ENCODE data around the gene NAPEPLD. TPM values are rescaled to one million over a fixed set of nuclear protein-coding genes. Genes with fewer than 3 reads are reported as not detected.

Gene NAPEPLD
- total RNA-seq, 2 experiments from 2014 or later, result 13.5 to 15.4 TPM

GRCh38 chr7:103077318-103077717 is 71.6 kb downstream of the NAPEPLD start:
- Histone ChIP-seq H3K79me2 (ENCODE audit: insufficient read depth, low read depth, low read length) (peaks cover 25% of the 10 kb centered on the region), H3K4me2 (ENCODE audit: low read length) (peak overlapping the region; percentile 12; the same call in 1 of the 2 replicates), H2AFZ (ENCODE audit: low read length) (no peak overlapping the region), H3K4me1 (ENCODE audit: insufficient read depth, low read length, poor library complexity, severe bottlenecking) (peaks cover 13% of the 10 kb centered on the region), H3K4me3 (ENCODE audit: low read depth, low read length, poor library complexity, severe bottlenecking) (no peak overlapping the region), H3K9me3 (ENCODE audit: low read length) (no peaks in the 10 kb centered on the region), H3K9me2 (ENCODE audit: insufficient read depth, low read length) (no peaks in the 10 kb centered on the region), H4K20me1 (ENCODE audit: insufficient read depth, low read length) (no peaks in the 10 kb centered on the region), H3K36me3 (ENCODE audit: insufficient read depth, low read length) (peaks cover 10% of the 10 kb centered on the region; the same call in 1 of the 2 replicates), H3K27ac (ENCODE audit: low read depth, low read length, poor library complexity, severe bottlenecking) (no peak overlapping the region)
- intact Hi-C loops (cut with micrococcal nuclease; ENCODE audit: unreplicated experiment), result no loop called here
- DNase-seq (ENCODE audit: low spot score), result no peak
- TF ChIP-seq CTCF (conservative IDR thresholded peaks at IDR 0.05; ENCODE audit: low read length) (no peak), EZH2phosphoT487 (IDR thresholded peaks at IDR 0.05; ENCODE audit: borderline replicate concordance, low read depth, low read length) (no peak)
- POLR2A ChIA-PET, result no interaction called here
- no TSS peak for BruUV-seq (replicated peaks)
- CTCF ChIA-PET (ENCODE audit: unreplicated experiment), result no interaction called here

GRCh38 chr7:103076764-103077163 is 72.1 kb downstream of the NAPEPLD start:
- Histone ChIP-seq H3K4me3 (ENCODE audit: low read depth, low read length, poor library complexity, severe bottlenecking) (no peak overlapping the region), H2AFZ (ENCODE audit: low read length) (no peak overlapping the region), H3K4me1 (ENCODE audit: insufficient read depth, low read length, poor library complexity, severe bottlenecking) (peaks cover 13% of the 10 kb centered on the region), H3K36me3 (ENCODE audit: insufficient read depth, low read length) (peaks cover 10% of the 10 kb centered on the region; the same call in 1 of the 2 replicates), H3K4me2 (ENCODE audit: low read length) (0 out of 2 replicates have a peak overlapping the region, but pooled peaks have one; percentile 12), H4K20me1 (ENCODE audit: insufficient read depth, low read length) (no peaks in the 10 kb centered on the region), H3K79me2 (ENCODE audit: insufficient read depth, low read depth, low read length) (peaks cover 24% of the 10 kb centered on the region), H3K27ac (ENCODE audit: low read depth, low read length, poor library complexity, severe bottlenecking) (no peak overlapping the region), H3K9me3 (ENCODE audit: low read length) (no peaks in the 10 kb centered on the region), H3K9me2 (ENCODE audit: insufficient read depth, low read length) (no peaks in the 10 kb centered on the region)
- DNase-seq (ENCODE audit: low spot score), result no peak
- POLR2A ChIA-PET, result interaction anchor here (1.3 kb wide), 1 partner anchor 41 kb away, joined by 3 read pairs; no protein-coding TSS in a partner anchor
- intact Hi-C loops (cut with micrococcal nuclease; ENCODE audit: unreplicated experiment), result no loop called here
- TF ChIP-seq EZH2phosphoT487 (IDR thresholded peaks at IDR 0.05; ENCODE audit: borderline replicate concordance, low read depth, low read length), result no peak
- no peak for TF ChIP-seq CTCF (conservative IDR thresholded peaks at IDR 0.05; ENCODE audit: low read length)
- CTCF ChIA-PET (ENCODE audit: unreplicated experiment), result no interaction called here
- no TSS peak for BruUV-seq (replicated peaks)

DNA sequence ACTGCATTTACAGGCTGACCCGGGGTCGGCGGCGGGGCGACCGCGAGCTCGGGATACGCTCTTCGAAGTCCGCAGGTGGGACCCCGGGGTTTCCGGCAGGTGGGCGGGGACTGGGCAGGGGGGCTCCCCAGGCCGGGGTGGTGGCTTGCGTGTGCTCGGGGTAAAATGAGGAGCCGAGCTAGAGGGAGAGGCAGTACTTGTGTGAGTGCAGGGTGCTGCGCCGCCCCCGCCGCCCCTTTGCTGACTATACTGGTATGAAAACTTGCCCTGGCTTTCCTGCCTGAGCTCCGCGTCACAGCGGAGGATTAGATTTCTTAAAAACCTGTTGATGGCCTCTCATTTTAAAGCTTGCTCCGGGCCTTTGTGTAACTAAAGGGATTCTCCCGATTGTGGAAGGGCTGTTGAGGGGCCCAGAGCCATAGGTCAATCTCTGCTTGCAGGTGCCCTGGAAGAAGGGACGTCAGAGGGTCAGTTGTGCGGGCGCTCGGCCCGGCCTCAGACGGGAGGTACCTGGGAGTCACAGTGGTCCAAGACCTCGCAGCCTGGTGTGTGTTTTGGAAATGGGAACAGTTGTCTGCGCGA is 73.5 kb downstream of the NAPEPLD start:
- Histone ChIP-seq H4K20me1 (ENCODE audit: insufficient read depth, low read length) (no peaks in the 10 kb centered on the region), H3K4me3 (ENCODE audit: low read depth, low read length, poor library complexity, severe bottlenecking) (peak overlapping the region; percentile 80), H3K27ac (ENCODE audit: low read depth, low read length, poor library complexity, severe bottlenecking) (peak overlapping the region; percentile 64), H3K4me1 (ENCODE audit: insufficient read depth, low read length, poor library complexity, severe bottlenecking) (peaks cover 13% of the 10 kb centered on the region), H3K79me2 (ENCODE audit: insufficient read depth, low read depth, low read length) (peaks cover 24% of the 10 kb centered on the region), H2AFZ (ENCODE audit: low read length) (peak overlapping the region; percentile 65; the same call in 1 of the 2 replicates), H3K4me2 (ENCODE audit: low read length) (peak overlapping the region; percentile 85), H3K36me3 (ENCODE audit: insufficient read depth, low read length) (peaks cover 10% of the 10 kb centered on the region; the same call in 1 of the 2 replicates), H3K9me3 (ENCODE audit: low read length) (no peaks in the 10 kb centered on the region), H3K9me2 (ENCODE audit: insufficient read depth, low read length) (no peaks in the 10 kb centered on the region)
- DNase-seq (ENCODE audit: low spot score), result peak; percentile 74
- ChIA-PET POLR2A (interaction anchor here (0.6 to 2.6 kb wide), 9 partner anchors 9 to 834 kb away, joined by 3 to 19 read pairs (median 3); no protein-coding TSS in a partner anchor), CTCF (ENCODE audit: unreplicated experiment) (no interaction called here)
- BruUV-seq (replicated peaks), result no TSS peak
- intact Hi-C loops (cut with micrococcal nuclease; ENCODE audit: unreplicated experiment), result no loop called here
- TF ChIP-seq CTCF (conservative IDR thresholded peaks at IDR 0.05; ENCODE audit: low read length) (no peak), EZH2phosphoT487 (IDR thresholded peaks at IDR 0.05; ENCODE audit: borderline replicate concordance, low read depth, low read length) (no peak)

Data from OCI-LY7 (cell line).